Adrenal gland (tissue), 5 donors: ENCODE data around the gene EMC7.

Experiments
- CTCF ChIP-seq, 6 experiments: fragments of 450-650 bp in 4 of 6; fragments of 200-600 bp in 2 of 6; sonication (generic) in 1 of 6; IDR thresholded peaks; 1 replicate in 5 of 6; 2 replicates in 1 of 6; pipeline versions ENCODE4 v1.5.1 to v1.8.0; 2016 to 2021; ENCODE audit warnings: antibody characterized with exemption in 6 of 6, mild to moderate bottlenecking in 2 of 6, moderate library complexity in 1 of 6
- POLR2A ChIP-seq, 2 donors: fragments of 450-650 bp; IDR thresholded peaks; one replicate each; pipeline ENCODE4 v1.6.1; 2017; ENCODE audit warnings: antibody characterized with exemption in 2 of 2, mild to moderate bottlenecking in 2 of 2, moderate library complexity in 1 of 2
- donor health status: DM: no; HTN: no; CAD: no.

- no peak for TF ChIP-seq CTCF (IDR thresholded peaks at IDR 0.05)
- TF ChIP-seq POLR2A (IDR thresholded peaks at IDR 0.05), result no peak
These were observed 27.2 kb upstream of the EMC7 start for GRCh38 chr15:34128898-34129297.
